Spleen (tissue), 11 donors: Measurements from ENCODE around the gene KLF3. TPM values are rescaled to one million over a fixed set of nuclear protein-coding genes. Genes with fewer than 3 reads are reported as not detected.
A peak's percentile ranks its signal among the peaks of the same experiment; 100 is the strongest.

Source experiments
- DNase-seq: peaks from one replicate; pipeline ENCODE4 v3.0.0-alpha.2; 2020
- H3K27ac ChIP-seq, 8 donors: fragments of 200-600 bp; sonication (generic) in 7 of 8; 1 replicate in 4 of 8; 2 replicates in 4 of 8; pipeline versions ENCODE4 v1.5.0 to v1.8.0; 2016 to 2021; ENCODE audit warnings: inconsistent platforms in 4 of 8, mild to moderate bottlenecking in 4 of 8, moderate library complexity in 1 of 8
- H3K27me3 ChIP-seq, 7 donors: fragments of 200-600 bp; sonication (generic) in 6 of 7; replicated peaks in 1 of 7; 1 replicate in 4 of 7; 2 replicates in 3 of 7; pipeline versions ENCODE4 v1.5.0 to v1.8.0; 2016 to 2021; ENCODE audit warnings: inconsistent platforms in 3 of 7, mild to moderate bottlenecking in 1 of 7
- H3K36me3 ChIP-seq, 6 donors: fragments of 200-600 bp; sonication (generic) in 5 of 6; 1 replicate in 4 of 6; 2 replicates in 2 of 6; pipeline versions ENCODE4 v1.5.0 to v1.8.0; 2016 to 2021; ENCODE audit warnings: inconsistent platforms in 2 of 6
- H3K4me1 ChIP-seq, 6 donors: fragments of 200-600 bp; sonication (generic) in 5 of 6; 1 replicate in 3 of 6; 2 replicates in 3 of 6; pipeline versions ENCODE4 v1.5.0 to v1.8.0; 2016 to 2021; ENCODE audit warnings: inconsistent platforms in 3 of 6
- H3K4me3 ChIP-seq, 8 donors: fragments of 200-600 bp; sonication (generic) in 7 of 8; 1 replicate in 4 of 8; 2 replicates in 4 of 8; pipeline versions ENCODE4 v1.5.0 to v1.8.0; 2016 to 2021; ENCODE audit warnings: inconsistent platforms in 4 of 8, mild to moderate bottlenecking in 4 of 8, moderate library complexity in 2 of 8
- H3K9me3 ChIP-seq, 8 donors: fragments of 200-600 bp; sonication (generic) in 7 of 8; 1 replicate in 4 of 8; 2 replicates in 4 of 8; pipeline versions ENCODE4 v1.5.0 to v1.8.0; 2016 to 2021; ENCODE audit warnings: inconsistent platforms in 4 of 8
- POLR2A ChIP-seq, 3 donors: fragments of 450-650 bp; IDR thresholded peaks; one replicate each; pipeline ENCODE4 v1.5.1; 2017; ENCODE audit warnings: antibody characterized with exemption in 3 of 3, mild to moderate bottlenecking in 1 of 3
- POLR2AphosphoS5 ChIP-seq, 3 donors: sonication (generic); formaldehyde crosslinking; IDR thresholded peaks; one replicate each; pipeline ENCODE4 v1.5.1; 2017; ENCODE audit warnings: antibody characterized with exemption in 3 of 3
- WGBS, 5 donors: extraction: QIAGEN DNeasy Blood & Tissue Kit in 3 of 5; methylation state at CpG; one replicate each; pipeline versions ENCODE4 v1.1.5 to v1.1.7; 2013 to 2018; 5-methylcytosine and 5-hydroxymethylcytosine counted together
- intact Hi-C: fragments of 100-400 bp; cut with DNase I; formaldehyde crosslinking; loops from one replicate; pipeline ENCODE4 v1.15.0; 2023; ENCODE audit warnings: low total_unique reads
- polyA plus RNA-seq, 3 donors: library from polyadenylated mRNA; stranded (reverse); fragments of 200-250 nt; gene quantifications; one replicate each; pipeline ENCODE4 v1.2.1, GENCODE V29; 2013
- total RNA-seq, 7 donors: library from RNA; depleted of rRNA in 3 of 7; stranded (reverse); fragments of >200 nt in 3 of 7; fragmentation: NEBNext Ultra II Directional in 4 of 7; extraction: Animal tissue kit (Norgen Biotek cat#: 25700) in 4 of 7; gene quantifications; one replicate each; pipeline versions ENCODE4 v1.1.0 to v1.2.1, GENCODE V29; 2016 to 2021
- TF ChIP-seq, protein P1 (sequence below), 11 experiments: fragments of 200-600 bp in 7 of 11; fragments of 450-650 bp in 4 of 11; sonication (generic) in 4 of 11; IDR thresholded peaks in 8 of 11; conservative IDR thresholded peaks in 3 of 11; 1 replicate in 7 of 11; 2 replicates in 4 of 11; pipeline versions ENCODE4 v1.4.0 to v1.8.0; 2016 to 2021; ENCODE audit warnings: antibody characterized with exemption in 11 of 11, inconsistent platforms in 4 of 11, mild to moderate bottlenecking in 1 of 11
- donor health status: healthy with polysubstance abuse.
- donor health status: DM: no; HTN: no; CAD: no; lungs with moderate emphysema.
- donor health status: DM: no; HTN: no; CAD: no.
- donor health status: Bipolar disorder and iron deficiency.
- donor health status: healthy.
- donor health status: DM: no; HTN: no; CAD: no.
- donor health status: DM: yes; HTN: yes; CAD: no.

KLF3 gene
- total and polyA plus RNA-seq, 10 donors: 8.0 to 87.5 (median 63.1) TPM

DNA sequence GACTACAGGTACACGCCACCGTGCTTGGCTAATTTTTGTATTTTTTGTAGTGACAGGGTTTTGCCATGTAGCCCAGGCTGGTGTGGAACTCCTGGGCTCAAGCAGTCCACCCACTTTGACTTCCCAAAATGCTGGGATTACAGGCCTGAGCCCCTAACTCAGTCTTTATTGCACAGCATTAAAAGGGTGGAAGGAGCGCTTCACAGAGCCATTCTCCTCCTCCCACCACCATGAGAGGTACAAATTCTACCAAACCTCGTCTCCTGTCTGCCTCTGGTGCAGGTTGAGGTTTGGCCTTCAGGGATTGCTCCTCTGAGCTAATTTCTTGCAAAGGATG, 66.5 kb downstream of the KLF3 start:
- Histone ChIP-seq H3K4me3 (no peak overlapping the region), H3K4me1 (peaks cover 9 to 29% (median 12%) of the 10 kb centered on the region in 6 donors), H3K36me3 (no peaks in the 10 kb centered on the region), H3K27ac (peak overlapping the region in 1 of 8 donors; percentile 1), H3K9me3 (no peaks in the 10 kb centered on the region), H3K27me3 (no peaks in the 10 kb centered on the region)
- TF ChIP-seq POLR2AphosphoS5 (IDR thresholded peaks at IDR 0.05) (no peak), POLR2A (IDR thresholded peaks at IDR 0.05) (no peak)
- TF ChIP-seq, protein P1, sequence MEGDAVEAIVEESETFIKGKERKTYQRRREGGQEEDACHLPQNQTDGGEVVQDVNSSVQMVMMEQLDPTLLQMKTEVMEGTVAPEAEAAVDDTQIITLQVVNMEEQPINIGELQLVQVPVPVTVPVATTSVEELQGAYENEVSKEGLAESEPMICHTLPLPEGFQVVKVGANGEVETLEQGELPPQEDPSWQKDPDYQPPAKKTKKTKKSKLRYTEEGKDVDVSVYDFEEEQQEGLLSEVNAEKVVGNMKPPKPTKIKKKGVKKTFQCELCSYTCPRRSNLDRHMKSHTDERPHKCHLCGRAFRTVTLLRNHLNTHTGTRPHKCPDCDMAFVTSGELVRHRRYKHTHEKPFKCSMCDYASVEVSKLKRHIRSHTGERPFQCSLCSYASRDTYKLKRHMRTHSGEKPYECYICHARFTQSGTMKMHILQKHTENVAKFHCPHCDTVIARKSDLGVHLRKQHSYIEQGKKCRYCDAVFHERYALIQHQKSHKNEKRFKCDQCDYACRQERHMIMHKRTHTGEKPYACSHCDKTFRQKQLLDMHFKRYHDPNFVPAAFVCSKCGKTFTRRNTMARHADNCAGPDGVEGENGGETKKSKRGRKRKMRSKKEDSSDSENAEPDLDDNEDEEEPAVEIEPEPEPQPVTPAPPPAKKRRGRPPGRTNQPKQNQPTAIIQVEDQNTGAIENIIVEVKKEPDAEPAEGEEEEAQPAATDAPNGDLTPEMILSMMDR (IDR thresholded peaks at IDR 0.05 in 8 of 11, conservative IDR thresholded peaks at IDR 0.05 in 3 of 11): no peak
- no peak for DNase-seq
- intact Hi-C loops: loop anchor here (2.0 to 5.0 kb wide), 2 partner anchors 550 to 668 kb away; no protein-coding TSS in a partner anchor
- WGBS, 5 donors: 86 to 93% (median 91%) methylated on average over 4 of the region's 4 CpGs

DNA sequence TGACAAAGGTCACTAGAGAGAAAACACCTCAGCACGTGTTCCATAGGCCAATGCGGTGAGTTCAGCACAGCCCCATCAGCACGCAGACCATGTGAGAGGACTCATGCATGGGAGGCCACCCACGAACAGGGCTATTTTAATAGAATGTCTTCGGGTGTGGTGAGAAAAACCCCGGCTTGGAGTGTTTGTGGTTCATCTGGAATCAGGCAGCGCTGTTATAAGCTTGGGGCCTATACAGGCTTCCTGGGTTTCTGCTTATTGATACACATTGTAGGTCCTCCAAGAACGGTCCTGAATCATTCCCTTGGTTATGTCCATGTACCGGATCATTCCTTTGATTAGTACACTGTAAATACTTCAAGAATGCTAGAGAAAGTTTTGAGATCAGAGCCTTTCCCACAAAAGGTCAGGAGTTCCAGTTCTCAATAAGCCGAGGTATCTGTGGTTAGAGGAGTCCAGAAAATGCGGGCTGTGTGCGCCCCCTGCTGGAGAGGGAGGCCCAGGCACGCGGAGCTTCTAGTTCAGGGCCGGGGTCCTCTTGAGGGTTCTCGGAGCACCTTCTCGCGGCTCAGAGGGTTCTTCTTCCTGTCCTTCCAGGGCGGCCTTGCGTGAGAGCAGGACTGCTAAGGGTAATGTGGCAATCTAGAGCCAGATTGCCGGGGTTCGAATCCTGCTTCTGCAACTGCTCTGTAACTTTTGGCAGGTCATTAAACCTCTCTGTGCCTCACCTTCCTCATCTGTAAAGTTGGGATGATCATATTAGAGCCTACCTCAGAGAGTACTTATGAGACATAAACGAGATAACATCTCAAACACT, 67.0 kb downstream of the KLF3 start:
- H3K4me1 ChIP-seq: peaks cover 9 to 29% (median 12%) of the 10 kb centered on the region in 6 donors
- H3K9me3 ChIP-seq: no peaks in the 10 kb centered on the region
- TF ChIP-seq POLR2A (IDR thresholded peaks at IDR 0.05) (no peak), POLR2AphosphoS5 (IDR thresholded peaks at IDR 0.05) (peak in 2 of 3 donors; percentile 33 to 35)
- TF ChIP-seq, protein P1 (IDR thresholded peaks at IDR 0.05 in 8 of 11, conservative IDR thresholded peaks at IDR 0.05 in 3 of 11): peak; percentile 84 to 99 (median 93)
- no peak overlapping the region for H3K4me3 ChIP-seq
- intact Hi-C loops: loop anchor here (2.0 to 5.0 kb wide), 2 partner anchors 550 to 669 kb away; no protein-coding TSS in a partner anchor
- DNase-seq: peak; percentile 95
- WGBS, 5 donors: 27 to 33% (median 31%) methylated on average over 23 of the region's 23 CpGs
- no peaks in the 10 kb centered on the region for H3K36me3 ChIP-seq
- H3K27ac ChIP-seq: peak overlapping the region in 3 of 8 donors; percentile 1 to 22 (median 2)
- H3K27me3 ChIP-seq: no peaks in the 10 kb centered on the region

DNA sequence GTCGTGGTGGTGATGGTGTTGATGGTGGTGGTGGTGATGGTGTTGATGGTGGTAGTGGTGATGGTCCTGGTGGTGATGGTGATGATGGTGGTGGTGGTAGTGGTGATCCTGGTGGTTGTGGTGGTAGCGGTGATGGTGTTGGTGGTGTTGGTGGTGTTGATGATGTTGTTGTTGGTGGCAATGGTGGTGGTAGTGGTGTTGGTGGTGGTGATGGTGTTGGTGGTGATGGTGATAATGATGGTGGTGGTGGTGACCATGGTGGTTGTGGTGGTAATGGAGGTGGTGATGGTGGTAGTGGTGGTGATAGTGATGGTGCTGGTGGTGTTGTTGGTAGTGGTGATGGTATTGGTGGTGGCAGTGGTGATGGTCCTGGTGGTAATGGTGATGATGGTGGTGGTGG, 69.7 kb downstream of the KLF3 start:
- H3K9me3 ChIP-seq: no peaks in the 10 kb centered on the region
- H3K4me1 ChIP-seq: peaks cover 9 to 23% (median 12%) of the 10 kb centered on the region in 6 donors
- no peaks in the 10 kb centered on the region for H3K36me3 ChIP-seq
- H3K27ac ChIP-seq: peak overlapping the region in 1 of 8 donors; percentile 24
- no peaks in the 10 kb centered on the region for H3K27me3 ChIP-seq
- 84 to 100% (median 97%) methylated on average over 2 of the region's 2 CpGs for WGBS, 5 donors
- TF ChIP-seq, protein P1 (IDR thresholded peaks at IDR 0.05 in 8 of 11, conservative IDR thresholded peaks at IDR 0.05 in 3 of 11): no peak
- TF ChIP-seq POLR2AphosphoS5 (IDR thresholded peaks at IDR 0.05) (no peak), POLR2A (IDR thresholded peaks at IDR 0.05) (no peak)
- intact Hi-C loops: loop anchor here (5.0 kb wide), 1 partner anchor 671 kb away; no protein-coding TSS in a partner anchor
- no peak for DNase-seq
- H3K4me3 ChIP-seq: no peak overlapping the region

DNA sequence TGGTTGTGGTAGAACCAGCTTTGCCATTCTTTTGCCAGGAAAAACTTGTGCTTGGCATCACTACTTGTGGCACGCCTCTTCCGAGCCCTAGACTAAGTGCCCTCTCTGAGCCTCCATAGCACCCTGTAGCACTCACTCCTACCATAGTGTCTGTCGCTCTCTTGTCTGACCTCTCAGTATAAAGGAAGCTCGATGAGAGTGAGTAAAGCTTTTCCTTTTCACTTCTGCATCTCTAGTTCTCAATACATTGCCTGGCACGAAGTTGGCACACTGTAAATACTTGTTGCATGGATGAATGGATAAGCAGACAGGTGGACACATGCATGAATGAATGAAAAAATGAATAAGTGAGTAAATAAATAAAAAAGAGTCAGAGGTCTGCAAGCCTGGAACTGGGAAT, 70.4 kb downstream of the KLF3 start:
- DNase-seq: no peak
- H3K27ac ChIP-seq: no peak overlapping the region
- intact Hi-C loops: loop anchor here (5.0 kb wide), 1 partner anchor 672 kb away; no protein-coding TSS in a partner anchor
- 76 to 87% (median 79%) methylated on average over 5 of the region's 5 CpGs for WGBS, 5 donors
- H3K27me3 ChIP-seq: no peaks in the 10 kb centered on the region
- H3K36me3 ChIP-seq: no peaks in the 10 kb centered on the region
- no peak overlapping the region for H3K4me3 ChIP-seq
- TF ChIP-seq, protein P1 (IDR thresholded peaks at IDR 0.05 in 8 of 11, conservative IDR thresholded peaks at IDR 0.05 in 3 of 11): no peak
- no peak for TF ChIP-seq POLR2AphosphoS5 (IDR thresholded peaks at IDR 0.05)
- TF ChIP-seq POLR2A (IDR thresholded peaks at IDR 0.05): no peak
- H3K4me1 ChIP-seq: peaks cover 9 to 18% (median 12%) of the 10 kb centered on the region in 6 donors
- H3K9me3 ChIP-seq: no peaks in the 10 kb centered on the region
